ENCODE results near the gene DPP4. TPM values are rescaled to one million over a fixed set of nuclear protein-coding genes. Genes with fewer than 3 reads are reported as not detected.

Gene DPP4
- polyA plus RNA-seq, 2 of the 4 experiments (the other 2 are of a cell fraction) = 0.17 to 0.27 TPM

GRCh38 chr2:162002623-162003235 lies 71.3 kb downstream of the DPP4 start:
- no peak overlapping the region for H3K4me3 ChIP-seq
- H3K27ac ChIP-seq = no peak overlapping the region
- ChIA-PET CTCF (no interaction called here), POLR2A (no interaction called here)
- no peak for FAIRE-seq
- no peak overlapping the region for H3K4me2 ChIP-seq
- no peak for ATAC-seq
- H3K4me1 ChIP-seq = no peaks in the 10 kb centered on the region
- WGBS (ENCODE audit: missing lambda C conversion rate) = 46% methylated on average over 7 of the region's 7 CpGs
- no peak for TF ChIP-seq RARB (CRISPR knock-in tag; IDR thresholded peaks at IDR 0.05)
- TF ChIP-seq ZFP36 (IDR thresholded peaks at IDR 0.05; ENCODE audit: borderline replicate concordance, partially characterized antibody) = no peak
- TF ChIP-seq ZSCAN20 (CRISPR knock-in tag; IDR thresholded peaks at IDR 0.05) = no peak
- no peak for TF ChIP-seq PHF8 (IDR thresholded peaks at IDR 0.05; ENCODE audit: borderline replicate concordance, low read depth)
- no peak for TF ChIP-seq HEYL (CRISPR knock-in tag; IDR thresholded peaks at IDR 0.05)
- no peak for TF ChIP-seq BHLHE40 (IDR thresholded peaks at IDR 0.05; ENCODE audit: low read depth, low read length)
- no peak for TF ChIP-seq NPAS2 (CRISPR knock-in tag; IDR thresholded peaks at IDR 0.05; ENCODE audit: borderline replicate concordance)
- TF ChIP-seq ZC3H11A (IDR thresholded peaks at IDR 0.05) = no peak
- no peak for TF ChIP-seq ATOH8 (CRISPR knock-in tag; IDR thresholded peaks at IDR 0.05; ENCODE audit: low read depth)
- no peak for TF ChIP-seq MAZ (IDR thresholded peaks at IDR 0.05; ENCODE audit: borderline replicate concordance, low read depth, low read length)
- no peak for TF ChIP-seq RNF2 (IDR thresholded peaks at IDR 0.05; ENCODE audit: borderline replicate concordance, low read depth)
- TF ChIP-seq ESRRA (IDR thresholded peaks at IDR 0.05; ENCODE audit: borderline replicate concordance, low read length) = no peak
- TF ChIP-seq HOXB5 (CRISPR knock-in tag; IDR thresholded peaks at IDR 0.05) = no peak
- no peak for TF ChIP-seq BCL3 (IDR thresholded peaks at IDR 0.05)
- DNase-seq (ENCODE audit: low read depth in 1 of 2, low spot score in 1 of 2) = no peak
- no peaks in the 10 kb centered on the region for H3K9me3 ChIP-seq

- ATAC-seq = no peak
- Histone ChIP-seq H3K4me2 (no peak overlapping the region), H3K27ac (no peak overlapping the region), H3K9me3 (no peaks in the 10 kb centered on the region), H3K4me1 (no peaks in the 10 kb centered on the region), H3K4me3 (no peak overlapping the region)
- no peak for DNase-seq (ENCODE audit: low read depth in 1 of 2, low spot score in 1 of 2)
- ChIA-PET CTCF (interaction anchor here (0.8 kb wide), 1 partner anchor 124 kb away, joined by 3 read pairs; no protein-coding TSS in a partner anchor), POLR2A (no interaction called here)
- FAIRE-seq = no peak
- TF ChIP-seq ELK1 (IDR thresholded peaks at IDR 0.05; ENCODE audit: low read depth, low read length) (no peak), USF2 (IDR thresholded peaks at IDR 0.05) (no peak), JUNB (IDR thresholded peaks at IDR 0.05) (no peak), SREBF2 (IDR thresholded peaks at IDR 0.05) (no peak), KDM5A (IDR thresholded peaks at IDR 0.05) (no peak), HOXB13 (CRISPR knock-in tag; IDR thresholded peaks at IDR 0.05; ENCODE audit: low read depth) (no peak), BCL3 (IDR thresholded peaks at IDR 0.05) (no peak), CEBPB (IDR thresholded peaks at IDR 0.05) (no peak)
- 11% methylated on average over 1 of the region's 1 CpG for WGBS (ENCODE audit: missing lambda C conversion rate)
Measured at GRCh38 chr2:162000431-162000830, 73.6 kb downstream of the DPP4 start.
